ENCODE measurements around the gene MS4A6E.

- TF ChIP-seq GATA2 (IDR thresholded peaks at IDR 0.05; ENCODE audit: low read depth, low read length) (no peak), GATA3 (IDR thresholded peaks at IDR 0.05; ENCODE audit: low read depth, low read length) (no peak)
Measured at GRCh38 chr11:60345489-60345888, 18.4 kb downstream of the MS4A6E start.

Measured in SH-SY5Y (cell line).